DMS 273 (cell line): ENCODE data around the gene FTO.
A peak's percentile ranks its signal among the peaks of the same experiment; 100 is the strongest.

Source experiments
- DNase-seq: peaks from one replicate; lab custom pipeline; 2025; ENCODE audit not compliant: unreplicated experiment; lab: John Stamatoyannopoulos, UW

FTO gene

DNA sequence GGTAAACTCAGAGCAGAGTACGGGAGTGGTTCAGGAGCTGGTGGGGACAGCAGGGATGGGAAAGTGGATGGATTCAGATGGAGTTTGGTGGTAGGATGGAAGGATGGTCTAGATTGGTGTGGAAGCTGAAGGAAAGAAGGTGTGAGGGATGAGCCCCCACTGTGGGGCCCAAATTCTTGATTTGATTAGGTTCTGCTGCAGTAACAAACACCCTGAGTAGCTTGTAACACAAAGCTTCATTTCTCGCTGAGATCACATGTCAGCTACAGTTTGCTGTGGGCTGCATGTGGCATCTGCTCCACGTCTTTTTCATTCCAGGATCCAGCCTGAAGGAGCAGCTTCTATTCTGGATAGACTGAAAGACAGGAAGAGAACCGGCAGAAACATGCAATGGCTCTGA lies 438.8 kb downstream of the FTO start:
- no peak for DNase-seq

DNA sequence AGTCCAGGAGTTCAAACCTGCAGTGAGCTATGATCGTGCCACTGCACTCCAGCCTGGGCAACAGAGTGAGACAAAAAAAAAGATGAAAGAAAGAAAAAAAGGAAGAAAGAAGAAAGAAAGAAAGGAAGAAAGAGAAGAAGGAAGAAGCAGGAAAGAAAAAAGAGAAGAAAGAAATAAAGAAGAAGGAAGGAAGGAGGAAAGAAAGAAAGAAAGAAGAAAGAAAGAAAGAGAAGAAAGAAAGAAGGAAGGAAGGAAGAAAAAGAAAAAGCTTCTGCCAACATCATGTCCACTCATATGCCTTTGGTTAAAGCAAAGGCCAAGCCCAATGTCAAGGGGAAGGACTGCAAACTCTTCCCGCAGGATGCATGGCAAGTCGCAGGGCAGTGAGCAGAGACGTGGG lies 439.5 kb downstream of the FTO start:
- no peak for DNase-seq

DNA sequence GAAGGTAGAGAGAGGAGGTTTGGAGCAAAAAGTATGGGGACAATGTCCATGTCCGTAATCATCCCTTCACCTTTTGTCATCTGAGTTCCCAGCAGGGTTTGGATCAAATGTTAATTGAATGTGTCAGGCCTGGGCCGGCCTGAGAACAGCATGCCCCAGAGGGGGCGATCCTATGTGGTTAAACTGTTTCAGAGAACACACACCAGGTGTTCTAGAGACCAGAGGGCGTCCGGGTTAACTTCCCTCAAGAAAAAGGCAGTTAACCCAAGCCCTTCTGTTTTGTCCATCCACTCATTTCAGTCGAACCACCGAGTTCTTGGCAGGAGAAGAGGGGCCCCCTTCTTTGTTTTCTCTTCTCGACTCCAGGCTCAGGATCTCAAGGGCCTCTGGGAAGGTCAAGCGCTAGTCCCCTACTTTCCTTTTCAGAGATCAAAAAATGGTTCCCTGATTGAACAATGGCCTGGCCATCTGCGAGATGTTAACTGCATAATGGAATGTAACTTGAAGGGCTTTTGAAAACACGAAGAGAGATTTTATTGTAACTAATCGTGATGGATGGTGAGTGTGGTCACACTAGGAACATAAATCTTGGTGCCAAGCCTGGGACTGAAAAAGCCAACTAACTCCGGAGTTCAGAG lies 440.1 kb downstream of the FTO start:
- no peak for DNase-seq

DNA sequence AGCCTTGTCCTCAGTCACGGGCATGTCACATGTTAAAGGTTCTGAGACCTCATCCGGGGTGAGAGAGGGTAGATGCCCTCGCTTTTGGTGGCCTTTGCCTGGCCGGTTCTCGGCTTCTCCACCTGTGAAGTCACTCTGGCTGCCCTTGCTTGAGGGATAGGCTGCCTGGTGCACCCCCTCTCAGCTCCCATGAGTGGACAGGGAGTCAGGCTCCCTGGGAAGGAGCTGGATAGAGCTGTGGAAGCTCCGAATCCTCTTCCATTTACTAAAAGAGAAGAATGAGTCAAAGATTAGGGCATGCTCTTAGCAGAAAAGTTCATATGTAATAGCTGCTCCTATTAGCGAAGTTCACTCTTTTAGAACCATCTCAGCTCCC lies 440.6 kb downstream of the FTO start:
- DNase-seq: no peak

DNA sequence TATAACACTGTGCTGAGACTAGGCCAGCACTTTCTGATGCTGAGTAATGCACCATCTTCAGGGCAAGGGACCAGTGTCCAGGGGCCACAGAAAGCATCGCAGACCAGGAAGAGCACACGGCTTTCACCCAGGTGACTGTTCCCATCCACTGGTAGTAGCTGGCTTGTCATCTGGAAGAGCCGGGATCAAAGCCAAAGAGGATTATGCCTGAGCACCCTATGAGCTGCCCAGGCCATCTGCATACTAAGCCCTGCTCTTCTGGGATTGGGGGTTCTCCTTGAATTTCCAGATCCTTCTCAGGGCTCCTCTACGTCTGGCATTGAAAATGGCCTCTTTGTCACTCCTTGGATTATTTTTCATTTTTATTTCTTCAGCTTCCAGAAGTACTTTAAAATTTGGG lies 441.9 kb downstream of the FTO start:
- DNase-seq: peak; percentile 70

DNA sequence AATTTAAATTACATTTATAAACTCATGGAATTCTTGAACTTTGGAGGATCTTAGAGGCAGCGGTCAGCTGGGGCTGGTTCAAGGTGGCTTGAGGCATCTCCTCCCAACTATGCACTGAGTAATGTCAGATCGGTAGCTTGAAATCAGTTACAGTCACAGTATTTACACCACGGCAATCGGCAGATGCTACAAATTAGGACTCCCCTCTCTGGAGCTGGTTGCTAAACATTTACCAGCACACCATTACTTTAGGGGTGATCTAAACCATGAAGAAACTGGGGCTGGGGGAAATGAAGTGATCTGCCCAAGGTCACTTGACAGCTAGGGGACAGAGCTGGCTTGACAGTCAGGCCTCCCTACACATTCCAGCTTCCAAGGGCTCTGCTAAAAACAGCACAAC lies 445.0 kb downstream of the FTO start:
- DNase-seq: no peak

DNA sequence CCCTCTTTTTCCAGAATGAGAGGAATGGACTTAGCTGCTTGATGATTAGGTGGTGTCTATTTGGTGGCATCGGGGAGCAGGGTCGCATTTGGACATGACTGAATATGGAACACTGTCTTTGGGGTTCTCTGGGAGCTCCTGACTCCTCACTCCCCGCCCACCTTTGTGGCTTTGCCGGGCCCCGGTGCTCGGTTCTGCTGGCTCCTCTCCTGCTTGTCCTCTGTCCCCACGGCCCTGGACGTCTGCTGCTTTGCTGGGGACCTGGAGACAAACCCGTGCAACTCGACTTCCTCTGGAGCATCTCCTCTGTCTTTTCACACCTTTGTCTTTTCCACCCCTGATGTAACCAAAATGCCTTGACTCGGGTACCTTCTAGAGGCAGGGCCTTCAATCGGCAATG lies 446.9 kb downstream of the FTO start:
- DNase-seq: no peak

DNA sequence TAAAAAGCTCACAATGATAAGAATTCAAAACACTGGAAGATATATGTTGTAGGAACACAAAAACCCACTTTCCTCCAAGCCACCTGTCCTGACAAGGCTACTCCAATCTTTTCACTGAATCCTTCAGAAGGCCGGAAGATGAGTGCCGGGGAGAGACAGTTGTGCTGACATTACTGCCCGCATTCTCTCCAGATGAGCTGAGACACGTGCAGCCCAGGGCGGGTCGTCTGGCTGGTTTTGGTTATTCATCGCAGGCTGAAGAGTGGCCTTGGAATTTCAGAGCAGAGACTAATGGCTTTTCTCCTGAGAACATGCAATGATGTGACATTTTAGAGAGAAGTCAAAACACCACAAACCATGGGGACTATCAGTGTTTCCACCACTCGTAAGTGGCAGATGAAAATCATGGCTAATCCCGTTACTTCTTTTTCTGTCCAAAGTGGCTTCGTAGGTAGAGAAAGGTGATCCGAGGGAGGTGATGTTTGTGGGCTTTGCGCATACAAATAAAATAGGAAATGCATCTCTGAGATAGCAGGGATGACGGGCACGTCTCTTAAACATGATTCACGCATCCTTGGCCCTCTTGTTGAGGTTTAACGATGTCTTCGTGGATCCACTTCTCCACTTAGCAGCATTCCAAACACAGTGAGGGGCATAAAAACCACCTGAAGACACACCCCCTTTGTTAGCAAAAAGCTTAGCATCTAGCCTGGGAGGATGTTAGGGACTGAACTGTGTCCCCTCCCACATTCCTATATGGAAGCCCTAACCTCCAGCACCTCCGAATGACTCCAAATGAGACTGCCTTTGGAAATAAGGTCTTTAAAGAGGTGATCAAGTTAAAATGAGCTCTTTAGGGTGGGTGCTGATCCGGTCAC lies 448.6 kb downstream of the FTO start:
- no peak for DNase-seq

DNA sequence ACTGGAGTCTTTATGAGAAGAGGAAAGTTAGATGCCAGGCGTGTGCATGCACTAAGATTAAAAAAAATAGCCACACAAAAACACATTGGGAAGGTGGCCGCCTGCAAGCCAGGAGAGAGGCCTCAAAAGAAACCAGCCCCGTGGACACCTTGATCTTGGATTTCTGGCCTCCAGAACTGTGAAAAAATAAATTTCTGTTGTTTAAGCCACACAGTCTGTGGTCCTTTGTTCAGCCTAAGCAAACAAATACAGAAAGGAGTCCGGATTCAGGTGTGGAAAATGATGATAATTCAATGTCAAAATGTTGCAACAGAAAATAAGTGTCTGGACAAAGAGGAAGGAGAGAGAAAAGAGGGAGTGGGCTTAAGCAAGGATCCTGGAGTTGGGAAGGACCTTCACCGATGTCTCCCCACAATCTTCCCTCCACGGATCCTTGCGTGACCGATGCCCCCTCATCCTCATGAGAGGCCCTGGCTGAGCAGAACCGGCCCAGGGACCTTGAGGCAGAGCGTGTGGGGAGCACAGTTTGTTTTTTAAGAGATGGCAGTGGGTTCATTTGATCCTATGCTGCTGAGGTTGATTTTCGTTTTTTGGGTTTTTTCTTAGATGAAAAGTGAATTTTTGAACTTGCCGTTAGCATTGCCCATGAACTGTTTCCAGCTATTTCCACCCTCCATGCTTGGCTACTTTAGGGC lies 449.4 kb downstream of the FTO start:
- DNase-seq: no peak

DNA sequence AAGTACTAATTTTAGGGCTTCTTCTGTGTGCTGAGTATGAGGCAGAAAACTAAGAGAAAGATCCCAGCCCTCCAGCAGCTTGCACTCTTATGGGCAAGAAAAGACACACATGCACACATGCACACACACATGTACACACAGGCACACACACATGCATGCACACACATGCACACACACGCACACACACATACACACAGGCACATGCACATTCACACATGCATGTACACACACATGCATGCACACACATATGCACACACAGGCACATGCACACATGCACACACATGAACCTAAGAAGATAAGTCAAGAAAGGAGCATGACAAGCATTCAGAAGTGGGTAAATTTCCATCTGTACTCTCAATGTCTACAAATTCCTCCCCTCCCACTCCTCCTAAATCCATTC lies 452.4 kb downstream of the FTO start:
- no peak for DNase-seq

DNA sequence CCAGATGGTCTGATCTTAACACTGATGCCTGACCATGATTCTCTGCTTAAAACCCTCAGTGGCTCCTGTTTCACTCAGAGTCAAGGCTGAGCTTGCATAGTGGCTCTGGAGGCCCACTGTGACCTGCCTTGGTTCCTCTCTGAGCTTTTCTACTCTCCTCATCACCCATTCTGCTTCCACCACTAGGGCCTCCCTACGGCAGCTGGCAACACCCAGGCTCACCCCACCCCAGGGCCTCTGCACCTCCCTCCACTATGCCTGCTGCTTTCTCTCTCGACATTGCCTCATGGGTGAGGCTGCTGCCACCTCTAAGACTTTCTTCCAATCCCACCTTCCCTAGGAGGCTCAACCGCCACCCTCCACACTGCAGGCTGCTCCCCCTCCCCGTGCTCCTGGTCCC lies 455.0 kb downstream of the FTO start:
- DNase-seq: no peak

DNA sequence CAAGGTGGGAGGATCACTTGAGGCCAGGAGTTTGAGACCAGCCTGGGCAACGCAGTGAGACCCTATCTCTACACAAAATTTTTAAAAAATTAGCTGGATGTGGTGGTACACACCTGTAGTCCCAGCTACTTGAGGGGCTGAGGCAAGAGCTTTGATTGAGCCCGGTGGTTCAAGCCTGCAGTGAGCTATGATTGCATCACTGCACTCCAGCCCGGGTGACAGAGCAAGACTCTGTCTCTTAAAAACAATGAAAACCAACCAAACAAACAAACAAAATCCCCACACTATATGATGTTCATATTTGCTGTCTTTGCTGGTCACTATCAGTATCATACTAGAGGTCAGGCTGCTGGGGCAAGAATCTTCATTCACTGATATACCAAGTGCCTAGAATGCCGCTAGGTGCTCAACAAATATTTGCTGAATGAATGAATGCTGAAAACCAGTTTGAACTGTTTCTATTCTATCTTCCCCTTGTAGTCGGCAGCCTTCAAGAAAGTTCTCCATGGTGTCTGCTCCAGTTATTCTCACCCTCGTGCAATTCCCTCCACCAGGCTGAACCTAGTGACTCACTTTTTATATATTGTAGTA lies 455.6 kb downstream of the FTO start:
- DNase-seq: no peak

DNA sequence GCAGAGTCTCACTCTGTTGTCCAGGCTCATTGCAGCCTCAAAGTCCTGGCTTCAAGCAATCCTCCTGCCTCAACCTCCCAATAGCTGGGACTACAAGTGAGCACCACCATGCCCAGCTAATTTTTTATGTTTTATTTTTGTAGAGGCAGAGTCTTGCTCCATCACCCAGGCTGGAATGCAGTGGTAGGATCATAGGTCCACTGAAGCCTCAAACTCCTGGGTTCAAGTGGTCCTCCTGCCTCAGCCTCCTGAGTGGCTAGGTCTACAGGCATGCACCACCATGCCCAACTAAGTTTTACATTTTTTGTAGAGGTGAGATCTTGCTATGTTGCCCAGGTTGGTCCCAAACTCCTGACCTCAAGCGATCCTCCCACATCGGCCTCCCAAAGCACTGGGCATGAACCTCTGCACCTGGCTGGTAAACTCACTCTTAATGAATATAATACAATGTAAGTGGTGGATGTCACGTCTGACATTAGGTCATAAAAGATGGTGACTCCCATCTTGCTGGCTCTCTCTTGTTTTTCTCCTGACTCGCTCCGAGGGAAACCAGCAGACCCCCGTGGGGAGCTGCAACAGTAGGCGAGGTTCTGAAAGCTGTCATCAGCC lies 456.4 kb downstream of the FTO start:
- no peak for DNase-seq

DNA sequence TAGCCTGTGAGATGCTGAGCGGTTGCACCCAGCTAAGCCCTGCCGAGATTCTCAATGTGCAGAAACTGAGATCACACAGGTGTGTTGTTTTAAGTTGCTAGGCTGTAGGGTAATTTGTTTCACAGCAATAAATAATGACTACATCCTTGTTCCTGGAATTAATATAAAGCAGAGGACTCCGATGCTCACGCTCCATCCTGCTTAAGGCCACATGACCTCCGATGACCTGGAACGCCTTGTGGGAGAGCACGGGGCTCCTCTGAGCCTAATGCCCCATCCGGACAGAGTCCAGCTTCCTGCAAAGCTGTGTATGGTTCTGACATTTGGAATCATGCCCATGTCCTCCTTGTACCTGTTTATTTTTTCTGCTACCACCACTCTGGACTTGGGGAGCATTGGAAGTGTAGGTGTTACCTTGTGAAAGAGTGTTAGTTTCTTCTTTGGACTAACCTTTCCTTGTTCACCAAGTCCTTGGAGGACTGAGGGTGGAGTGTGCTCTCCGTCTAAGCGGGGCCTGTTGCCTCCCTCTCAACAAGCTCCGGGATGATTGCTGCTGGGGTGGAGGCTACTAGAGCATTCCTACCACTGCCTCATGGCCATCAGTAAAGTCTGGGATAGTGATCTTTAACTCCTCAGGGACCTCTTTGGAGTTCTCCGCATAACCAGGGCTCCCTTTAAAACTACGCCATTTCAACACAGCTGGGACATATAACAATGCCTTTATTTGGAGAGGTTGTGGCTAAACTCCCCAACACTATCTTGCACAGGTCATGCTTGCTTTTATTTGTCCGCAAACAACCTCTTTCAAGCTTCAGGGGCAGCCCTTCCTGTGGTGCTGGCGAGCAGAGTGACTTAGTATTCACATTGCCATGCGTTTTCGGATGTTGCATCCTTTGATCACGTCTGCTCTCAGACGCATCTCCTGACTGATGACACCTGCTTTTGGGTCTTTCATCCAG lies 457.3 kb downstream of the FTO start:
- no peak for DNase-seq

DNA sequence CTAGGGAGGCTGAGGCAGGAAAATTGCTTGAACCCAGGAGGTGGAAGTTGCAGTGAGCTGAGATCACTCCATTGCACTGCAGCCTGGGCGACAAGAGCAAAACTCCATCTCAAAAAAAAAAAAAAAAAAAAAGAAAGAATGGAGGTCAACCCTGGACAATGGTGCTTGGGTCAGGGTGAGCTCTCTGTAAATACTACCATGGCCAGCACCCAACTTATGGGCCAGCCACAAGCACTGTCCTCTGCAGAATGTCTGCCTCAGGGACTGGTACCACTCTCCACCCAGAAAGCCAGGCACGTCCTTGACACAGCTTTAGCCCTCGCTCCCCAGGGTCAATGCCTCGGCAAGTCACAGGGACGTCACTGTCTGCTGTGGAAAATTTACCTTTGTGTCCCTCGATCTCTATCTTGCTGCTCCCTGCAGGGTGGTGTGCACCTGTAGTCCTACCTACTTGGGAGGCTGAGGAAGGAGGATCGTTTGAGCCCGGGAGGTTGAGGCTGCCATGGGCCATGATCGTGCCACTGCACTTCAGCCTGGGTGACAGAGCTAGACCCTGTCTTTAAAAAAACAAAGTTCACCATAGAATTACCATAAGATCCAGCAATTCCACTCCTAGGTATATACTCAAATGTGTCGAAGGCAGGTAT lies 459.4 kb downstream of the FTO start:
- DNase-seq: no peak

DNA sequence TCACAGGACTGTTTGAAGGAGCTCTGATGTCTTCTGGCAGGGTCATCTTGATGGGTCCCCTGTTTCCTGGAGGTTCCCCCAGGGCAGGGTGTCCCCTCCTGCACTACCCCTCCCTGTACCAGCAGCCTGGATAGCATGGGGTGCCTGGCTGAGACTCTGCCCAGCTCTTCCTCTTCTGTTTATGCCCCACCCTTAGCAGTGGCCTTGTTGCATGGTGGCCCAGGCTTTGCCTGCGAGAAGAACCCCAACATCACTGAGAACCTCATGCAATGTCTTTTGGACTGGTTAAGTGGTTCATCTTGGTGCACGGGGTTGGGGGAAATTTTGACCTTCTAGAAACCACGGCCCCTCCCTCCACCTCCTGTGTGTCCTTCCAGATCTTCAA lies 460.8 kb downstream of the FTO start:
- DNase-seq: no peak

DNA sequence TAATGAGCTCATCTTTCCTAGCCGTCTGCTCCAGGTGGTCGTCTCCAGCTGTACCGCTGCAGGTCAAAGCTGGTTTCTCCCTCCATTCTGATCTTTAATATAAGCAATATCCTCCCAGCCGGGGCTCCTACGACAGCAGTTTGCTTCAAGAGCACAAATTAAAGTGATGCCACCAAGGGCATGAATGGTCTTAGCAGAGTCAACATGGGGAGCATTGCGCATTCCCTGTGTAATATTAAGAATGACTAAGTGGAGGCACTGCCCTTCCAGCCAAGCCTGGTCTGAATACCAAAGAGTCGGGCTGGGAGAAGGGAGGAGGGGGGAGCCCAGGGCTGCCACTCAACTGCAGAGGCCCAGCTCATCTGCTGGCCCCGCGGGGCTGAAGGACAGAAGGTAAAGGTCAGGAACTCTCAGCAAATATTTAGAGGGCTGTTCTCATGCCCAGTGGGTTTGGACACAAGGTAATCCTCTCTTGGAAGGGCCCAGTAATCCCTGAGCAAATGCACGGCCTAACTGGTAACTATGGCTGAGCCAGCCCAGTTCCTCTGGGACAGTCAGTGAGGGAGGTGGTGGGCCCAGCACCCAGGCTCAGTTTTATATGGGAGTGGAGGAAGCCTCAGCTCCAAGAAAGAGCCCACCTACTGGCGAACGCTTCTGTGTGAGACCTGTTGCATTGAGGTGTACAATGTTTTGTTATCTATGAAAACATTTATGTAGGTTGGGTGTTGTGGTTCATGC lies 461.4 kb downstream of the FTO start:
- no peak for DNase-seq

DNA sequence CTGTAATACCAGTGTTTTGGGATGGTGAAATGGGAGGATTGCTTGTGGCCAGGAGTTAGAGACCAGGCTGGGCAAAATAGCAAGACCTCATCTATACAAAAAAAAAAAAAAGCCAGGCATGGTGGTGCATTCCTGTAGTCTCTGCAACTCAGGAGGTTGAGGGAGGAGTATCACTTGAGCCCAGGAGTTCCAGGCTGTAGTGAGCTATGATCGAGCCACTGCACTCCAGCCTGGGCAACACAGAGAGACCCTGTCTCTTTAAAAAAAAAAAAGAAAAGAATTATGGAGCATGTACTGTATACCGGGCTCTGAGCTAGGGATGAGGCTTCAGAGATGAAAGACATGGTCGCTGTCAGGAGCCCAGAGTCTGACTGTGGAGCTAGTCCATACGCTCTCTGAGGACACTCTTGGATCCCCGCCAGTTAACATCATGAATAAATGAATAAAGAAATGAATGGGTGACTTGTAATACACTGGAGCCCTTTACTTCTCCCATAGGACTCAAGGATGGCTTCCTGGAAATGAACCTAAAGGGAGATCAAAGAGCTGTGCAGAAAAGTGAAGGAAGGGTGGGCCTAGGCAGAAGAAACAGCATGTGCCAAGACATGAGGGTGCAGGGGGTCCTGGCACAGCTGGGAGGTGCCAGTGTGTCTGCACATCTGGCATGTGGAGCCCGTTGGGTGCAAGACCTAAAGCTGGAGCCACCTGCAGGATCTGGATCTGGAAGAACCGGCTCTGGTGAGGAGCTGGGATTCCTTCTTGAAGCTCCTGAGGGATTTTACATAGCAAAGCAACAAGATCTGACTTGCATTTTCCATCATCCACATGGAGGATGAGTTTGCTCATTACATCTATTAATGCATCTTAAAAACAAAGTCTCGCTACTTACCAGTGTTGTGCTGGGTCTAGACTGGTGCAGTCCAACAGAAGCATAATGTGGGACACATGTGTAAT lies 462.2 kb downstream of the FTO start:
- DNase-seq: no peak
